Caco-2 (cell line): Measurements from ENCODE around the gene IL6. TPM values are rescaled to one million over a fixed set of nuclear protein-coding genes. Genes with fewer than 3 reads are reported as not detected.

Experiments used
- BruUV-seq: library from RNA; stranded (reverse); fragments of 400-500 nt; replicated peaks from 2 replicates; lab custom pipeline; 2021; lab: Mats Ljungman, UMichigan
- CTCF ChIA-PET: fragments of 300-600 bp; sonication (Branson Sonifier 250); formaldehyde crosslinking; loops from one replicate; lab custom pipeline; 2022; ENCODE audit warnings: antibody characterized with exemption; lab: Charles Lee
- POLR2A ChIA-PET: fragments of 300-600 bp; sonication (Branson Sonifier 250); formaldehyde crosslinking; loops from one replicate; lab custom pipeline; 2022; ENCODE audit warnings: antibody characterized with exemption; lab: Charles Lee
- DNase-seq, 2 experiments: peaks; one replicate each; pipeline versions ENCODE4 v3.0.0 to v3.0.0-alpha.2; 2020 to 2022
- H3K27me3 ChIP-seq: replicated peaks from 2 replicates; pipeline ENCODE4 v1.6.0; 2011; ENCODE audit warnings: low read length; ENCODE audit not compliant: control insufficient read depth, insufficient read depth
- H3K36me3 ChIP-seq: 2 replicates; pipeline ENCODE4 v1.5.1; 2011; ENCODE audit warnings: low read length; ENCODE audit not compliant: control insufficient read depth, insufficient read depth
- H3K4me1 ChIP-seq: fragments of 250-450 bp; sonication (Bioruptor Pico); 2 replicates; pipeline ENCODE4 v1.5.1; 2020; ENCODE audit warnings: mild to moderate bottlenecking
- H3K4me3 ChIP-seq: 2 replicates; pipeline ENCODE4 v1.5.1; 2011; ENCODE audit warnings: low read depth, mild to moderate bottlenecking, control low read depth, low read length
- H3K9me3 ChIP-seq: fragments of 250-450 bp; sonication (Bioruptor Pico); 2 replicates; pipeline ENCODE4 v1.5.1; 2020; ENCODE audit warnings: mild to moderate bottlenecking, moderate library complexity
- H3K27ac Mint-ChIP-seq: one replicate; pipeline ENCODE4 v1.8.0; 2022; ENCODE audit warnings: mixed read lengths; ENCODE audit not compliant: unreplicated experiment
- H3K27me3 Mint-ChIP-seq: one replicate; pipeline ENCODE4 v1.8.0; 2022; ENCODE audit warnings: mixed read lengths; ENCODE audit not compliant: insufficient read depth, unreplicated experiment
- H3K36me3 Mint-ChIP-seq: one replicate; pipeline ENCODE4 v1.8.0; 2022; ENCODE audit warnings: mild to moderate bottlenecking, mixed read lengths; ENCODE audit not compliant: insufficient read depth, unreplicated experiment
- H3K4me1 Mint-ChIP-seq: one replicate; pipeline ENCODE4 v1.8.0; 2022; ENCODE audit warnings: low read depth, mixed read lengths; ENCODE audit not compliant: unreplicated experiment
- H3K4me3 Mint-ChIP-seq: one replicate; pipeline ENCODE4 v1.8.0; 2022; ENCODE audit warnings: mild to moderate bottlenecking, moderate library complexity, mixed read lengths; ENCODE audit not compliant: unreplicated experiment
- H3K9me3 Mint-ChIP-seq: one replicate; pipeline ENCODE4 v1.8.0; 2022; ENCODE audit warnings: mixed read lengths; ENCODE audit not compliant: unreplicated experiment
- CTCF ChIP-seq, 2 experiments: fragments of 200-600 bp in 1 of 2; IDR thresholded peaks; 1 replicate in 1 of 2; 2 replicates in 1 of 2; pipeline versions ENCODE4 v1.5.1 to v1.8.0; 2011 to 2022; ENCODE audit warnings: antibody characterized with exemption in 1 of 2, control low read depth in 1 of 2, inconsistent platforms in 1 of 2, low read depth in 1 of 2, low read length in 1 of 2, mild to moderate bottlenecking in 1 of 2, moderate library complexity in 1 of 2; ENCODE audit not compliant: insufficient read depth in 1 of 2, severe bottlenecking in 1 of 2, unreplicated experiment in 1 of 2
- intact Hi-C: fragments of 100-400 bp; cut with micrococcal nuclease; formaldehyde crosslinking; loops from one replicate; pipeline ENCODE4 v1.10.0; 2022; ENCODE audit not compliant: unreplicated experiment
- total RNA-seq: library from RNA; stranded (reverse); gene quantifications from 2 replicates; pipeline ENCODE4 v1.2.3, GENCODE V29; 2022

The IL6 gene
- total RNA-seq, 1 experiment from 2014 or later = not detected

GRCh38 chr7:22723181-22723601 is 3.8 kb upstream of the IL6 start:
- peak overlapping the region; percentile 31 for H3K27ac Mint-ChIP-seq
- no TSS peak for BruUV-seq
- ChIA-PET CTCF (no interaction called here), POLR2A (no interaction called here)
- no peaks in the 10 kb centered on the region for H3K9me3 ChIP-seq
- peaks cover 8% of the 10 kb centered on the region for H3K4me1 Mint-ChIP-seq
- no peaks in the 10 kb centered on the region for H3K36me3 Mint-ChIP-seq
- no peaks in the 10 kb centered on the region for H3K9me3 Mint-ChIP-seq
- no peak for DNase-seq
- TF ChIP-seq CTCF (IDR thresholded peaks at IDR 0.05; ENCODE audit: insufficient read depth in 1 of 2, low read depth in 1 of 2, low read length in 1 of 2, severe bottlenecking in 1 of 2, unreplicated experiment in 1 of 2) = no peak
- H3K4me1 ChIP-seq = peaks cover 12% of the 10 kb centered on the region
- no peaks in the 10 kb centered on the region for H3K36me3 ChIP-seq
- no peaks in the 10 kb centered on the region for H3K27me3 Mint-ChIP-seq
- H3K4me3 Mint-ChIP-seq = no peak overlapping the region
- intact Hi-C loops = no loop called here
- H3K4me3 ChIP-seq = no peak overlapping the region
- no peaks in the 10 kb centered on the region for H3K27me3 ChIP-seq

GRCh38 chr7:22723637-22724036 is 3.4 kb upstream of the IL6 start:
- Histone ChIP-seq H3K27me3 (no peaks in the 10 kb centered on the region), H3K9me3 (no peaks in the 10 kb centered on the region), H3K4me1 (peaks cover 13% of the 10 kb centered on the region), H3K4me3 (no peak overlapping the region), H3K36me3 (no peaks in the 10 kb centered on the region)
- Mint-ChIP-seq H3K4me1 (peaks cover 8% of the 10 kb centered on the region), H3K4me3 (no peak overlapping the region), H3K27me3 (no peaks in the 10 kb centered on the region), H3K27ac (peak overlapping the region; percentile 31), H3K36me3 (no peaks in the 10 kb centered on the region), H3K9me3 (no peaks in the 10 kb centered on the region)
- intact Hi-C loops = no loop called here
- CTCF ChIA-PET = interaction anchor here (0.7 to 5.3 kb wide), 2 partner anchors 137 to 163 kb away, joined by 3 to 95 read pairs; no protein-coding TSS in a partner anchor
- POLR2A ChIA-PET = no interaction called here
- no peak for TF ChIP-seq CTCF (IDR thresholded peaks at IDR 0.05; ENCODE audit: insufficient read depth in 1 of 2, low read depth in 1 of 2, low read length in 1 of 2, severe bottlenecking in 1 of 2, unreplicated experiment in 1 of 2)
- no peak for DNase-seq
- no TSS peak for BruUV-seq

- no peak for TF ChIP-seq CTCF (IDR thresholded peaks at IDR 0.05; ENCODE audit: insufficient read depth in 1 of 2, low read depth in 1 of 2, low read length in 1 of 2, severe bottlenecking in 1 of 2, unreplicated experiment in 1 of 2)
- ChIA-PET POLR2A (no interaction called here), CTCF (interaction anchor here (2.2 to 5.3 kb wide), 2 partner anchors 152 to 164 kb away, joined by 5 to 95 read pairs; no protein-coding TSS in a partner anchor)
- no peak overlapping the region for H3K27ac Mint-ChIP-seq
- Histone ChIP-seq H3K9me3 (no peaks in the 10 kb centered on the region), H3K4me1 (peaks cover 16% of the 10 kb centered on the region), H3K4me3 (no peak overlapping the region), H3K27me3 (no peaks in the 10 kb centered on the region), H3K36me3 (no peaks in the 10 kb centered on the region)
- no peaks in the 10 kb centered on the region for H3K36me3 Mint-ChIP-seq
- no TSS peak for BruUV-seq
- no peaks in the 10 kb centered on the region for H3K27me3 Mint-ChIP-seq
- H3K4me1 Mint-ChIP-seq = peaks cover 8% of the 10 kb centered on the region
- intact Hi-C loops = loop anchor here (5.0 kb wide), 3 partner anchors 53 to 127 kb away; no protein-coding TSS in a partner anchor
- no peak for DNase-seq
- H3K9me3 Mint-ChIP-seq = no peaks in the 10 kb centered on the region
- no peak overlapping the region for H3K4me3 Mint-ChIP-seq
These were observed 2.1 kb upstream of the IL6 start for GRCh38 chr7:22724861-22725260.
